CD4-positive, alpha-beta T cell treated with Interleukin-15 for 4 hours (primary cell): ENCODE data around the gene ZBTB40.
A peak's percentile ranks its signal among the peaks of the same experiment; 100 is the strongest.

ENCODE experiments used
- DNase-seq: peaks from one replicate; pipeline ENCODE4 v3.0.0-alpha.2; 2020; ENCODE audit warnings: low spot score

The ZBTB40 gene

GRCh38 chr1:22451702-22452480 is at the start of gene ZBTB40:
Gene ZBTB40, plus strand, starts transcription at chr1:22451851. Its CDS starts 38,098 bp downstream, at chr1:22489949.
- DNase-seq = peak; percentile 93

GRCh38 chr1:22402356-22403053 is 49.1 kb upstream of the ZBTB40 start:
- no peak for DNase-seq

- no peak for DNase-seq
Observed at GRCh38 chr1:22404486-22404885, 47.2 kb upstream of the ZBTB40 start.

- no peak for DNase-seq
Observed at GRCh38 chr1:22406722-22407495, 44.7 kb upstream of the ZBTB40 start.

GRCh38 chr1:22408230-22408629 is 43.4 kb upstream of the ZBTB40 start:
- DNase-seq = no peak

- DNase-seq = no peak
Observed at GRCh38 chr1:22410401-22410800, 41.2 kb upstream of the ZBTB40 start.

- DNase-seq = no peak
Observed at GRCh38 chr1:22410928-22411495, 40.6 kb upstream of the ZBTB40 start.

- DNase-seq = no peak
Observed at GRCh38 chr1:22411589-22411988, 40.1 kb upstream of the ZBTB40 start.

GRCh38 chr1:22412932-22413727 is 38.5 kb upstream of the ZBTB40 start:
- DNase-seq = no peak

- no peak for DNase-seq
Observed at GRCh38 chr1:22413799-22414198, 37.9 kb upstream of the ZBTB40 start.

- no peak for DNase-seq
Observed at GRCh38 chr1:22414244-22414751, 37.4 kb upstream of the ZBTB40 start.

GRCh38 chr1:22415489-22415888 is 36.2 kb upstream of the ZBTB40 start:
- DNase-seq = no peak

GRCh38 chr1:22416555-22417454 is 34.8 kb upstream of the ZBTB40 start:
- DNase-seq = peak; percentile 59

GRCh38 chr1:22417466-22417865 is 34.2 kb upstream of the ZBTB40 start:
- DNase-seq = no peak

GRCh38 chr1:22418312-22418711 is 33.3 kb upstream of the ZBTB40 start:
- DNase-seq = no peak

GRCh38 chr1:22418933-22419382 is 32.7 kb upstream of the ZBTB40 start:
- no peak for DNase-seq

GRCh38 chr1:22420455-22421053 is 31.1 kb upstream of the ZBTB40 start:
- peak; percentile 23 for DNase-seq

GRCh38 chr1:22426781-22427180 is 24.9 kb upstream of the ZBTB40 start:
- no peak for DNase-seq

- DNase-seq = peak; percentile 38
Observed at GRCh38 chr1:22428672-22429071, 23.0 kb upstream of the ZBTB40 start.

GRCh38 chr1:22431965-22432364 is 19.7 kb upstream of the ZBTB40 start:
- DNase-seq = no peak
